Kasumi-1 (cell line): ENCODE measurements around the gene TSR1.
"Not testable (repeated sequence)": the region's sequence is repeated elsewhere in the genome, so short reads cannot be mapped to it uniquely, and the experiment has no call there.

Source experiments
- DNase-seq, 2 experiments: peaks; one replicate each; lab custom pipeline; 2025; lab: John Stamatoyannopoulos, UW

The TSR1 gene

DNA sequence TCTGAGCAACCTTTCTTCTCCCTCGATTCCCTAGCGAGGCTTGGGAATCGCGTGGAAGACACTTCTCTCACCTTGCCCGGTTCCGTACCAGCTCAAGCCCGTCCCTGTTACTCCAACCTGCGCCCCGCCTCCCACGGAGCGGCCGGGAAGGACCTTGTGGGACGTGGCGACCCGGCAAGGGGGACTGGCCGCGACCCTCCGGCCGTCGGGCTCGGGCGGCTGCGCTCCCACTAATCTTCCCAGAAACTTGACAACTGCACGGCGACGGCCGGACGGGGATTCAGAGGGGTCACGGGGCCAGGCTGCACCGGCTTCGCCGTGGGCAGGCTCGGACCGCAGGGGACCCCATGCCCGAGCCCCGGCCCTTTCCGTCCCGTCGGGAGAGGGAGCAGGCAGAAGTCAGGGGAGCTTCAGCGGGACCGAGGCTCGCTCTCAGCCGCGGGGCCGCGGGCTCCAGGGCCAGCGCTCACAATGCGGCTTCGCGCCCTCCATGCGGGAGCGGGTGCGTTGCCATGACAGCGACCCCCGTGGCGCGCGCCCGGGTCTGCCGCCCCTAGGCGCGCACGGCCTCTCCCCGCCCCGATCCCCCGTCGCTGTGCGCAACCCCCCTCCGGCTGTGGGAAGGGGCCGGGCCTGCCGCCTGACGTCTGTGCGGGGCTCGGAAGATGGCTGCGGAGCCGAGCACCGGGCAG lies 741 bp upstream of the TSR1 start, which contains the start of gene SGSM2:
SGSM2 (plus strand) TSS at position 650 of the 692 bp plus-strand sequence. CDS start 188 bp downstream, outside the sequence.
- DNase-seq: peak; percentile 12 to 27

DNA sequence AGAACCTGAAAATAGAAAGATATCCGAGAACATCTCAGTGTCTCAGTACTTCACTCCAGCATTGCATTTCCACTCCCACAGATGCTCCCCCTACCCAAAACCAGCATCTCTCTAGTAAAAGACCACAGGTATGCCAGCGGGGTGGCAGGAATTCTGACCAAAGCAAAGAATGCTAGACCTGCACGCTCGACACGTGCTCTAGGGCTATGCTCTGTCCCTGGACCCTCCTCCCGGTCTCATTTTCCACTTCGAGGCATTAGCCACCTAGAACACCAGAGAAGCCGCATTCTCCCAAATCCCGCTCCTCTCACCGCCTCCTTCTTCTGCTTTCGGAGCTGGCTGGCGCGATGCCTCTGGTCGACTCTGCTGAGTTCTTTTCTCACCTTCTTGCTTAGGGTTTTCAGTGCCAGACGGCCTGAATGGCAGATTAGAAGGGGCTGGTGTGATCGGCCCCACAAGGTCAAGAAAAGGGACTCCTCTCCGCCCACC lies 487 bp downstream of the TSR1 start:
- DNase-seq: no peak

DNA sequence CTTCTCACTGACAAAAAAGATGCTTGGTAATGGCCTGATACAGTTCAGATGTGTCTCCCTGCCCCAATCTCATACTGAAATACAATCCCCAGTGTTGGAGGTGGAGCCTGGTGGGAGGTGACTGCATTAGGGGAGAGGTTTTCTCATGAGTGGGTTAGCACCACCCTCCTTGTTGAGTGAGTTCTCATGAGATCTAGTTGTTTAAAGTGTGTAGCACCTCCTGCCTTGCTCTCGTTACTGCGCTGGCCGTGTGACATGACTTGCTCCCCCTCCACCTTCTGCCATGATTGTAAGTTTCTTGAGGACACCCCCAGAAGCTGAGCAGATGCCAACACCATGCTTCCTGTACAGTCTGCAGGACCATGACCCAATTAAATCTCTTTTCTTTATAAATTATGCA lies 5.0 kb downstream of the TSR1 start:
- no peak for DNase-seq

- no peak for DNase-seq
Observed at GRCh38 chr17:2323629-2324314, 12.5 kb downstream of the TSR1 start.

GRCh38 chr17:2321399-2321798 lies 14.9 kb downstream of the TSR1 start:
- DNase-seq: no peak

DNA sequence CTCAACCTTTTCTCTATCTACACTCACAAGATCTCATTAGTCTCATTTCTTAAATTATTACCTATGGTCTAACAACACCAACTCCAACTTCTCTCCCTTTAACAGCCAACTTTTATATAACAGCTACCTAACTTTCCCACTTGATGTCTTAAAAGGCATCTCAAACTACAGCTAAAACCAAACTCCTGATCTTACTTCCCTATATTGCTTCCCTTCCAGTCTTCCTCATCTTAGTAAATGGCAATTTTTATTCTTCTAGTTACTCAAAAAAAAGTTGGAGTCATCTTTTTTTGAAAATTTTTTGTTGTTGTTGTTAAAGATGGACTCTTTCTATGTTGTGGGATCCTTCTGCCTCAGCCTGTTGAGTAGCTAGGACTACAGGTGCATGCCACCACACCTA lies 17.2 kb downstream of the TSR1 start:
- DNase-seq: no peak

DNA sequence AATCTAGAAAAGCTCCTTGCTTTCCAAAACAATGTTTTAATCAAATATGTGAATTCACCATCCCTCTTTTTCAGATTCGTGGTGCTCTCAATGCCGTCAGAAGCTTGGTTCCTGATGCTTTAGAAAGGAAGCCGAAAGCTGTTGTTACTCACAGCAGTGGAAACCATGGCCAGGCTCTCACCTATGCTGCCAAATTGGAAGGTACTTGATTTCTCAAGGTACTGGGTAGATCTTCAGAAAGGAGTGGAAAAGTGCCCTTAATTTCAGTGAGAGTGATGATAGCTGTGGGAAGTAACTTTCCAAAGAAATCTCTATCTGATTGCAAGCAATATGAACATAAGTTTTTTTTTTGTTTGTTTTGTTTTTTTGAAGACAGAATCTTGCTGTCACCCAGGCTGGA lies 18.5 kb downstream of the TSR1 start:
- no peak for DNase-seq

GRCh38 chr17:2316916-2317205 lies 19.4 kb downstream of the TSR1 start:
- not testable (repeated sequence) for DNase-seq

DNA sequence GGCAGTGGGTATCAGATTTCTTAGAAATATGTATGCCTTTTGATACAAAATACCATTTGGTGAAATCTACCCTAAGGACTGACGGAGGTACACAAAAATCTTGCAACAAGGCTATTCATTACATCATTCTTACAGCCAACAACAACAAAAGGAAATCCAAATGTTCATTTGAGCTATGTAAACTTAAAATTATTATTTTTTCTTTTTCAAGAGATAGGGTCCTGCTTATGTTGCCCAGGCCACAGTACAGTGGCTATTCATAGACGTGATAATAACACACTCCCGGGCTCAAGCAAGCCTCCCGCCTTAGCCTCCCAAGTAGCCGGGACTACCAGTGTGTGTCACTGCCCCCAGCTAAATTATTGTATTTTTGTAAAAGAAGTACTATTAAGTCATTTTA lies 23.5 kb downstream of the TSR1 start:
- no peak for DNase-seq

DNA sequence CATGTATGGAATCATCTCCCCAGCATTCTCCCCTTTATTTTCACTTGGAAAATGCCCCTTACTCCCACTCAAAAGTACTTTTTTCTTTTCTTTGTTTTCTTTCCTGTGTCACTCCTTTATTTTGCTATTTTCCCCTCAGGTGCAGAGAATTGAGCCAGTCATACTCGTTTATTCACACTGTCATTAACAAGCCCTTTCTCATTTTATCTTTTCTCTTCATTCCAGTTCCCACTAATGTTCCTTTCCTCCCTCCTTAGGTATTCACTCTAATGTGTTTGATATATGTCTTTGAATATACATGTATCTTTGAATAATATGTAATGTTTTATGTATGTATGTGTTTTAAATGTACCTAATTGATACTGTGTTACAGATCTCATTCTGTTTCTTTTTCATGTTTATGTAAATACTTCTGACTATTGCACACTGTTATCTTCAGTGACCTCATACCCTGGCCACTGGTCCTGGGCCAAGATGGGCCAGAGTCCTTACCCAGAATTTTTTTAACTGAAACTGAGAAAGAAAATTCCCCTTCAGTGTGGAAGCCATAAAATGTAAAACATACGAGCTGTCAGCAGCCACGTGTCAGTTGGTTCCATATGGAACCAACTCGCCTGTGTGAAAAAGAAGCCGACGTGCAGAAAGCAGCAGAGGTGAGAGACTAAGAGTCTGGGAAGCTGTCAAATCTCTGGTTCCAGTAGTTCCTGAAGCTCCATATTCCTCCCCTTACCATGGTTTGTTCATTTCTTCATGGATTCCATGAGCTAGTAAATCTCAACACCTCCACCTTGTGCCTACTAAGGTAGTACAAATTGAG lies 26.7 kb downstream of the TSR1 start:
- no peak for DNase-seq

- DNase-seq: no peak
Observed at GRCh38 chr17:2304931-2305330, 31.3 kb downstream of the TSR1 start.

DNA sequence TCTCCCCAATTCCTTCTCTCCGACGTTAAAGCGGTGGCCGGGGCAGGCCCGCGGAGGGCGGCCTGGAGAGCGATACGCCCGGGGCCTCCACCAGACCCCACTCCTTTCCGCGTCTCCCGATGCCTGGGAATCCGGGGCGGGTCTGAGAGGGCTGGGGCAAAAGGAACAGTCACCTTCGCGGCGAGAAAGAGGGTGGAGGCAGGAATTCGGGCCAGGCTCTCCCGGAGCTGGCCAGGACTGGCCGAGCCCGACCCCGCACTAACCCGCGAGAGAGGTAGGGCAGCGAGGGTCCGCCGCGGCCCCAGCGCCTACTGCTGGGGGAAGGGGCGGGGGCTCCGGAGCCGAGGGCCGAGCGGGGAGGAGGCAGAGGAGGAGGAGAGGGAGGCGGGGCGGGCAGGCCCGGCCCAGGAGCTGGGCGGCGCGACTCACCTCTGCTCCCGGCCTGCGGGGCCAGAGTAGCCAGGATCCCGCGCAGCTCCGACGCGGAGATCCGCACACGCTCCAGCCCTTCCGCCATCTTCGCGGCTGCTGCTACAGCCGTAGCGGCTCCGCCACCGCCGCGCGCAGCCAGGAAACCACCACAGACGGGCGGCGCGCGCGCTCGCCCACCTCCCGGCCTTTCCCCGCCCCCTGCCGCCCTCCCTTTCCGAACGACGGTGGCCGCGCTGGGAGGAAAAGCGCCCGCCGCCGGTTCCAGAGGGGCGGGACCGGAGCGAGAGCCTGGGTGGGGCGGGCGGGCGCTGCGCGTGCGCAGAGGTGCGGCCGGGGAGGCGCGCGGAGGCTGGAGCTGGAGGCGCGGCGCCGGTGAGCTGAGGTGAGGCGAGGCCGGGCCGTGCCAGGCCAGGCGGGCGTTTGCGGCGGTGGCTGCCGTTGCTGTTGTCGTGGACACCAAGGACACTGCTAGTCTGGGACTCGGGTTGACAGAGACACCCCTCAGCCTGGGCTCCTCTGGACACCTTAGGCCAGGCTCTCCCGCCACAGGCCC lies 32.8 kb downstream of the TSR1 start, which contains the start of the genes SMG6 and SRR:
SMG6 (minus strand) TSS at position 582 of the 985 bp plus-strand sequence; CDS start at position 517, 65 bp downstream.
SRR (plus strand) TSS at position 747 of the 985 bp plus-strand sequence. CDS start 11,611 bp downstream, outside the sequence.
- DNase-seq: peak; percentile 55 to 73

GRCh38 chr17:2302778-2303203 lies 33.5 kb downstream of the TSR1 start:
- DNase-seq: no peak

DNA sequence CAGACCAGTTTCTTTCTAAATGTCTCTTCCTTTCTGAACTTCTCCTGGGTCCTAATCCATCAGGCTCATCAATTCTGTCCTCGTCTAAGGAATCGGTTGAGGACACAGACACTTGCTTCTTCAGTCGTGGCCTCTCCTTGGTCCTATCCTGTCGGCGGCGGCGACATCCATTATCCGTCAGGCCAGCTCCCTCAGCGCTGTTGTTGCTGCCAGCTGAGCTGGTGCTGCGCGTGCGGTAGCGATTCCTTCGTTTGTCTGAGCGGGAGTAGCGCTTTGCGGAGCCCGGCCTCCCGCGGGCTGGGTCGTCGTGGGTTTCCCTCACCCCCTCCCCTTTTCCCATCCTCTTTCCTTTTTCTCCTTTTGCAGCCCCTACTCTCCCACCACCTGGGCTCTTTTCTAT lies 36.5 kb downstream of the TSR1 start:
- no peak for DNase-seq

DNA sequence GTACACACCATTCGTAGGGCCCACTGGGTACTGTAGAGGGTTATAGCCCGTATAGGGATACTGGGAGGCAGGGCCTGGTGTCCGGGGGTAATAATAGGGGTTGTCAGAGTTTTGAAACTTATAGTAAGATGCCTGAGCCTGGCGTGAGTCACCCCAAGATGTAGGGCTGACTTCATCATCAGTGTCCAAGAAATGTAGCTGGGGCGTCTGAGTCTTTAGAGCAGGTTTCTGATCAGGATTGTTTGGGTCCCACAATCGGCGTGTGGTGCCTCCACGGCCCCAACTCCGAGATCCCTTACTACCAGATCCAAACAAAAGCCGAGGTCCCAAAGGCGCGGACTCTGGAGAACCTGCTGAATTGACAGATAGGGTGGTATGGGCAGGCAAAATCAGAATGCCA lies 37.1 kb downstream of the TSR1 start:
- DNase-seq: no peak

DNA sequence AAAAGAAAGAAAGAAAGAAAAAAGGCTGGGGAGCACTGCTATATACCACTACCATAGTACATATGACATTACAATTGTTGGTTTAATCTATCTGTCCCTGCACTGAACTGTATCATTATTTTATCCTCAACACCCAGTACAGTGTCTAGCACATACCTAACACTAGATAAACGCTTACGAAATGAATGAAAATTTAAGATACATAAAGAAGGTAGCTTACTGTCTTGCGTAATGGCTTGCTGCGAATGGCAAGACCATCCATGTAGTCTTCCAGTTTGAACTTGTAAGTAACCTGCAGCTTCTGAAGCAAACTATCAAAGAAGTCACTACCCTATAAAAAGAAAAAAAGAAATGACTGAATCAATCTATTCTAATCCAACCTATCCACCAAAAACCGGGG lies 39.2 kb downstream of the TSR1 start:
- DNase-seq: no peak

DNA sequence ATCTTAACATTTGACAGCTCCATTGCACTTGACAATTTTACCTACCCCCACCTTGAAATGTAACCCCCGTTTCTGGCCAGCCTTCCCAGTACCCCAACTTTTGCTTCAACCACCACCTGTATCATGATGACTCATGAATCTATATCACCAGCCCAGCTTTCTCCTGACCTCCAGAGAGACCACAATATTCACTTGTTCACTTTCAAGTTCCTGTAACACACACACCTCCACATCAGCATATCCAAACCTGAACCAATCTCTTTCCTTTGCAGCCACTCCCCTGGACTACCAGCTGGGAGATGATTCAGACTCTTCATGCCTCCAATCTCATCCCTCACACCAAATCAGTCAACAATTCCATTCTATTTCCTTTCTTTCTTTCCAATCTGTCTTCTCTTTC lies 40.7 kb downstream of the TSR1 start:
- DNase-seq: no peak

DNA sequence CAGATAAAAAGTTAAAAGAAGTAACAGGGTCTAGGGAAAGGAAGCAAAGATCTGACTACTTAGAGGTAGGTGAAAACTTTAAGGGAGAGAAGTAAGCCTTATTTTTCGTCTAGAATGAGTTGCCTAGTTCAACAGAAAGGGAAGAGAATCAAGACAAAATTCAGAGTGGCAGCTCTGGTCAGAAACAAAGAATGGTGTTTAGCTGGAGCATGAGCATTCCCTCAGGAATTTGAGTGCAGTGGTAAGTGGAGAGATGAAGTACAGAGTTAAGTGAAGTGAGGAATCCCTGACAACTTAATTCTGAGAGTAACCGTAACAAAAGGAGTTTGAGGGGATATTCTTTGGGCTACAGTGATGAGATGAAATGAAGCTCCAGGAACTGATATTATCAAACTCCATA lies 44.2 kb downstream of the TSR1 start:
- no peak for DNase-seq

GRCh38 chr17:2289878-2290478 lies 46.3 kb downstream of the TSR1 start:
- DNase-seq: no peak

GRCh38 chr17:2283302-2283701 lies 53.0 kb downstream of the TSR1 start:
- no peak for DNase-seq
